Stimulated activated CD4-positive, alpha-beta T cell treated with anti-CD3 and anti-CD28 coated beads, Interleukin-2, amount 100 ng/mL, for 4 hours (primary cell): Measurements from ENCODE around the gene ADCY7.

Experiments
- DNase-seq: peaks from one replicate; pipeline ENCODE4 v3.0.0-alpha.2; 2020; ENCODE audit warnings: low read depth

Gene ADCY7

GRCh38 chr16:50248845-50249244, 17.5 kb upstream of the ADCY7 start:
- DNase-seq = no peak

DNA sequence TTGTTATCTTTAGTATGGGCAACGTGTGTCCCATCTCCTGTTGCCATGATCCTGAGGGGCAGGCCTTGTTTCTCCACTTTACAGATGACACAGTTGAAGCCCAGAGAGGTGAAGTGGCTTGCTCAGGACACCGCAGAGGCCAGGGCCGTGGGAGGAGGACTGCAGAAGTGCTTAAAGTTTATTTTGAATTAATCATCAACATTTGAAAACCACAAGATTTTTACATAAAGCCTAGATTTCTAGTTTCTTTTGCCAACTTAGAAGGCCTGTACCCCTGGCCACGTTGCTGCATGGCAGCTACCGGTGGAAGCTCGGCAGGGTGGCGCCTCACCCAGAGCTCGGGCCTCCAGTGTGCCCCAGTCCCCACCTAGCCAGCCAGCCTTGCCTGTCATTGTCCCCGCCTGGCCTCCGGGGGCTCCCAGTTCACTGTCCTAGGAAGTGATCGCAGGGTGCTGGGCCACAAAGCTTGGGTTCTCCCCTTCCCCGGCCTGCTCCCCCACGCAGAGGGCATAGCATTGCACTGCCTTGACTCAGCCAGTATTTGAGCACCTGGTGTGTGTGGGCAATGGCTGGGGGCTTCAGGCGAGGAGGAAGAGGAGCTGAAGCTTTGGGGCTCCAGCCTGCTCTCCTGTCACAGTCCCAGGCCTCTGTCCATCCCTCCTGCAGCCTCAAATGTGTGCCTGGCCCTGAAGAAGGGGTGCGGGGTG, 14.8 kb upstream of the ADCY7 start:
- DNase-seq = no peak

- DNase-seq = no peak
Observed at GRCh38 chr16:50252082-50252611, 14.2 kb upstream of the ADCY7 start.

DNA sequence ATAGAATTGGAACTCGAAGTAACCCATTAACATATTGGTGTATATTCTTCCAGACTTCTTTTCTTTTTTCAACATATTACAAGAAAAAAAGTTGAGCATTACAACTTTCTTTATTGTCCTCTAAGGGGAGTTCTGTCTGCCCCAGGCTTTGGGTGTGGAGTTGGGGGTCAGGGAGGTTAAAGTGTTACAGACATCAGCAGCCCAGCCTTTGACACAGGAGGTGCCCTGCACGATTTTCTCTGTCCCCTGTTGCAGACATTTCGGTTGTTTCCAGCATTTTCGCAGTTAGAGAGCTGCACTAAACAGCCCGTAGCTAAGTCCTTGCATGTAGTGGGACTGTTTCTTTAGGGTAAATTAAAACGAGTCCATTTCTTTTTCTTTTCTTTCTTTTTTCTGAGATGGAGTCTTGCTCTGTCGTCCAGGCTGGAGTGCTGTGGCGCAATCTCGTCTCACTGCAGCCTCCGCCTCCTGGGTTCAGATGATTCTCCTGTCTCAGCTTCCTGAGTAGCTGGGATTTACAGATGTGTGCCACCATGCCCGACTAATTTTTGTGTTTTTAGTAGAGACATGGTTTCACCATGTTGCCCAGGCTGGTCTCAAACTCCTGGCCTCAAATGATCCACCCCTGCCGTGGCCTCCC, 13.4 kb upstream of the ADCY7 start:
- no peak for DNase-seq

DNA sequence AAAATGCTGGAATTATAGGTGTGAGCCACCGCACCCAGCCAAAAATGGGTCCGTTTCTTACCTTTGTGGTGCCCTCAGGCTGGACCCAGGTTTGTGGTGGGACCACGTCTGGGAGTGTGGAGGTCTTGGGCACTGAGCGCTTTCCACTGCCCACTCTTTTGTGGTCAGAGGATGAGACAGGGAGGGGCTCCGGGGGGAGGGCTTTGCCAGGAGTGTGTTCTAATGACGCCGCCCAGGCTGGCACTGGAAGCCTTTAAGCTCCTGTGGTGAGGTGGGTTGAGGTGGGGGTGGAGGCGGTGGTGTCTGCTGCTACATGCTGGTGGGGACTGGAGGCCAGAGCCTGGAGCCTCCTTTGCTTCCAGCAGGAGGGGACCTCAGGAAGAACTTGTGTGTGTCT, 12.8 kb upstream of the ADCY7 start:
- DNase-seq = no peak

GRCh38 chr16:50254072-50254471, 12.3 kb upstream of the ADCY7 start:
- DNase-seq = no peak

DNA sequence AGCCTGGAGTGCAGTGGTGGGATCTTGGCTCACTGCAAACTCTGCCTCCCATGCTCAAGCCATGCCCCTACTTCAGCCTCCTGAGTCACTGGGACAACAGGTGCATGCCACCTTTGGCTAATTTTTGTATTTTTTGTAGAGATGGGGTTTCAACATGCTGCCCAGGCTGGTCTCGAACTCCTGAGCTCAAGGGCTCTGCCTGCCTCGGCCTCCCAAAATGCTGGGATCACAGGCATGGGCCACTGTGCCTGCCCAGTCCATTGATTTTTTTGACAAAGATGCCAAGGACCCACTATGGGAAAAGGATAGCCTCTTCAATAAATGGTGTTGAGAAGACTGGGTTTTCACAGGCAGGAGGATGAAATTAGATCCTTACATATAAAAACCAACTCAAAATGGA, 10.8 kb upstream of the ADCY7 start:
- no peak for DNase-seq

DNA sequence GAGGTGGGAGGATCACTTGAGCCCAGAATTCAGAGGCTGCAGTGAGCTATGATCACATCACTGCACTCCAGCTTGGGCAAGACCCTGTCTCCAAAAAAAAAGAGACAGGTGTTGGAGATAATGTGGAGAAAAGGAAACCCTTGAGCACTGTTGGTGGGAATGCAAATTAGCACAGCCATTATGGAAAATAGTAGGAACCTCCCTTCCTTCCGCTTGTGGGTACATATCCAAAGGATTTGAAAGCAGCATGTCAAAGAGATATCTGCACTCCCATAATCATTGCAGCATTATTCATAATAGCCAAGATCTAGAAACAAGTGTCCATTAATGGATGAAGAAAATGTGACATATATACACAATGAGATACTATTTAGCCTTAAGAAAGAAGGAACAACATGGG, 9.7 kb upstream of the ADCY7 start:
- no peak for DNase-seq

- DNase-seq = no peak
Observed at GRCh38 chr16:50257876-50258275, 8.5 kb upstream of the ADCY7 start.

DNA sequence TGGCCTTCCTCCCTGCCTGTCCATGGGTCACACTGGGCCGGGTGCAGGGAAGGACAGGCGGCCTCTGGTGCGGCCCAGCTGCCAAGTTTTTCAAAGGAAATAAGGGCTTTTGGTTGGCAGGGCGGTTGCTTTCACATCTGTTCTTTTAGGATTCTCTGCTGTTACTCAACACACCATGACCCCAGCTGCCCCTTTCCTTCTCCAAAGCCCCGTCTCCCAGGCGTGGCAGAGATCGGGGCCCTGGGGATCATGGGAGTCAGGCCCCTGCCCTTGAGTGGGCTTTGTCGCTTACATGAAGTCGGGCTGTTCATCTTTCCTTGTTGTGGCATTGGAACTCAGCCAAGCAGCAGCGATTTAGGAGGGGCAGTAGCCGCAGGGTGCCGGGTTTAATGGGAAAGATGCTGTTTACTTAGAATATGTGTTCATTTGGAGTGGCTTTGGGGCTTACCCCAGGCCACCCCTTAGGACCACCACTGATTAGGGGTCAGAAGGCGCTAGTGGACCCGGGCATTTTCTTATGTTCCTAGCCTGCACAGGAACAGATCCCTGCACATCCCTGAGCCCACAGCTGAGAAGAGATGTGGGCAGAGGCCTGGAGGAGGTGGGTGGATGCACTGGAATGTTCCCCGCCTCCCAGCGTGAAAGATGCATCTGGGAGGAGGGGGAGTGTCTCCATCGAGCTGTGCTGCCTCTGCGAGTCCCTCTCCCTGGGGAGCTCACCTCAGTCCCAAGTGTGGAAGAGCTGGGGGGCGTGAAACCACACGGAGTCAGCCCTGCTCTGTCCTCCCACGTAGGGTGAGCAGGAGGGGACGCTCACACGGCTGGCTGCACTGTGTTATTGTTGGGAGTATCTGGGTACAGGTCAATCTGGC, 6.8 kb upstream of the ADCY7 start:
- no peak for DNase-seq

DNA sequence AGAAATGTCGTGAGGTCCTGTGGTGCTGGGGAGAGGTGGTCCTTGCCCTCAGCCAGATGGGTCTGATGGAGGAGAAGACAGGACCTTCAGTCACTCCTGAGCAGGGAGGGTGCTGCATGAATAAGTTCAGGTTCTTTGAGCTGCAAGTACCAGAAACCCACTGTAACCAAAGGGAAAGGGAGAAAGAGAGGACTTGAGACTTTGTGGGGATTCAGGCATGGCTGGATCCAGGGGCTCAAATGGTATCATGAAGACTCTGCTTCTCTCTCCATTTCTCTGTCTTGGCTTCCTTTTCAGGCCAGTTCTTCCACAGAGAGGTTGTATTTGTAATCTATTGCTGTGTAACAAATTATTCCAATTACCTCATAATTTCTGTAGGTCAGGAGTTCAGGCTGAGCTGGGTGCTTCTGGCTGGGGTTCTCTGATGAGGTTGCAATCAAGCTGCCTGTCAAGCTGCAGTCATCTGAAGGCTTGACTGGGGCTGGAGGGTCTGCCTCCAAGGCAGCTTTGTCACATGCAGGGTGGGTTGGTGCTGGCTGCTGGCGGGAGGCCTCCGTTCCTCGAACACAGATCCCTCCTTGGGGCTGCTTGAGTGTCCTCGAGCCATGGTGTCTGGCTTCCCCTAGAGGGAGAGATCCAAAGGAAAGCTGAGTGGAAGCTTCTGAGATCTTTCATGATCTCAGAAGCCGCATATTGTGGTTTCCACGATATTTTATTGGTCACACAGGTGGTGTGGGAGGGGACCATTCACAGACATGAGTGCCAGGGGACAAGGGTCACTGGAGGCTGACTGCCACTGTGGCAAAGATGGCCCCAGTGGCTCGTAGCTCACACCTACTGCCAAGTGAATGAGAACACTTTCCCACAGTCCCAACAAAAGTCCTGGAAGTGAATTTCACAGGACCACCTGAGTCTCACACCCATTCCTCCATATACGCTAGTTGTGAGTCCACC, 5.9 kb upstream of the ADCY7 start:
- DNase-seq = no peak

DNA sequence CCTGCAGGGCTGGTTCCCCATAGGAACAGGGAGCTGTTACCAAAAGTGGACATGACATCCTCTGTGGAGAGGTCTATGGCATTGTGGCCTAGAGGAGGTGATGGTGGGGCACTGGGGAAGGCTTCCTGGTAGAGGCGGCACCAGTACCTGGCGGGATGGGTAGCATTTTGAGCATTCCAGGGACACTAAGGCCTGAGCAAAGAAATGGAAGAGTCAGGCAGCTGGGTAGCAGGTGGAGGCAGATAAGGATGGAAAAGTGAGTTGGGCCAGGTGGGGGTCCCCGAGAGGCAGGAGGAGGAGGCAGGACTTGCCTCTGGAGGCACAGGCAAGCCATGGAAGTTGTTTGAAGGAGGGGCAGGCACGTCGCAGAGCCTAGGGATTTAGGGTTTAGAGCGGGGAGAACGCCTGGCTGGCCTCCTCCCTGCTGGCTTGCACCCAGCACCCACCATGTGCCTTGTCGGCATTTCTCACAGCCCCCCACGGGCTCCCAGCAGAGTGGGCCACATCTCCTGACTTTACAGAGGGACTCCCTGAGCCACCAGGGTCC, 5.1 kb upstream of the ADCY7 start:
- no peak for DNase-seq

DNA sequence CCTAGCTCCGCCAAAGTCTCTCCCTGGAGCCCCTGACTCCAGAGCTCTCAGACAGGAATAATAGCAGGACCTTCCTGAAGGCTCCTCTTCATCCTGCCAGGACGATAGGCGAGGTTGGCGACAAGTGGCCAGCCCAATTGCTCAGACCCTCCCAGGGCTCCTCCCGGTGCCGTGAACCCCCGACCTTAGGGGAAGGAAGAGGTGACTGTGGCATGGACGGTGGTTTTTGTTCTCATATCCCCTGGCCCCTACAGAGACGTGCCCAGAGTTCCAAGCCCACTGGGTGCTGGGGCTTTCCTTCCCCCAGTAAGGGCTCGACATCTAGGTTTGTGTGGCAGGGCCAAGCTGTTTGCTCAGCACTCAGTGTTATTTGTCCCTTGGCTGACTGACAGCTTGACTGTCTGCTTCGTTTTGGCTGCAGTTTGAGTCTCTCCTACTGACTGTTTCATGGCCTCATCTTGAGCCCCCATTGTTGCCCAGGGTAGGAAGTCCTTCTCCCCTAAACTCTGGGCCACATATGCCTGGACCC, 4.6 kb upstream of the ADCY7 start:
- no peak for DNase-seq

- DNase-seq = no peak
Observed at GRCh38 chr16:50263060-50263909, 3.1 kb upstream of the ADCY7 start.

DNA sequence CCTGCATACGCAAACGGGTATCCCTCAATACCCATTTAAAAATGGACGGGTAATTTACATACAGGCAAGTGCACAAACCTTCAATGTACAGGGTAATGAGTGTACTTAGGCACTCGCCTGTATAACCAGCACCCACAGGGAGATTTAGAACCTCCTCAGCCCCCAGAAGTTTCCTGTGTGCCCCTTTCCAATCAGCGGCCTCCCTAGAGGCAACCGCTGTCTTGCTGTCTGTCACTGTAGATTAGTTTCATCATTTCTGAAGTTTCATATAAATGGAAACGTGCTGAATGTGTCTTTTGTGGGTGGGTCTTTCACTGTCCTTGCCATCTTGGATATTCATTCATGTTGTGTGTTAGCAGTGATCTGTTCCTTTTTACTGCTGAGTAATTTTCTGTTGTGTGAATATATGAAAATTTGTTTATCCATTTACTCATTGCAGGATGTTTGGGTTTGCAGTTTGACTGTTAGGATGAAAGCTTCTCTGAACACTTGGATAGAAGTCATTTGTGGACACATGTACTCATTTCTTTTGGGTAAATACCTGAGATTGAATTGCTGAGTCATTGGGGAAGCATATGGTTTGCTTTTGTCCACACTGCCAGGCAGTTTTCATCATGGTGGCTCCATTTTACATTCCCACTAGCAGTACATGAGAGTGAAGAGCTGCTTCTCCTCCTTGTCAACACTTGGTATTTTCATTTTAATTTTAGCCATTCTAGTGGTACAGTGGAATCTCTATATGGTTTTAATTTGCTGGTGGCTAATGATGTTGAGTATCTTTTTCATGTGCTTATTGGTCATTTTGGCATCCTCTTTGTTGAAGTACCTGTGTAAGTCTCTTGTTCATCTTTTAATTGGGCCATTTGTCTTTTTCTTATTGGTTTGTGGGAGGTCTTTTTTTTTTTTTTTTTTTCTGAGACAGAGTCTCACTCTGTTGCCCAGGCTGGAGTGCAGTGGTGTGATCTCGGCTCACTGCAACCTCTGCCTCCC, 2.1 kb upstream of the ADCY7 start:
- no peak for DNase-seq

- no peak for DNase-seq
Observed at GRCh38 chr16:50265260-50265659, 1.1 kb upstream of the ADCY7 start.

GRCh38 chr16:50265716-50266336, 525 bp upstream of the ADCY7 start:
- no peak for DNase-seq

DNA sequence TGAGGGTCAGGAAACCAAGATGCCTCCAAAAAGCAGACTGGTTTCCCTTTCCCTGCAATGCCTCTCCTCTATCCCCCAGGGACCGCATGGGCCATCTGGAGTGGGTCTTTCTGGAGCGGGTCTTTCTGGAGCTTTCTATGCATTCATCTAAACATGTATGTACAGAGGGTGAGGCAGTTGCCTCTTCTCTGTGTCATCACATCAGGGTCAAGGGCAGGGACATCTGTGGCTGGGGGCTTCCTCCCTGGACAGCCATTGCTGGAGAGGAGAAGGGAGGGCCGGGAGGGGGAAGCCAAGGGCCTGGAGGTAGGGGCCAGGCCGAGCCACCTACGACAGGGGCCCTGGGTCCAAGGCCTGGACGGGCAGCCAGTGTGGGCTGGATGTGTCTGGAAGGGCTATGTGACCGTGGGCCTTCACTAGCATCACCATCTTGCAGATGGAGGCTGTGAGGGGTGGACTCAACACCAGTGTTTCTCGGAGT, 840 bp downstream of the ADCY7 start:
- DNase-seq = no peak
